ENCODE results near the gene GABRR3.

DNA sequence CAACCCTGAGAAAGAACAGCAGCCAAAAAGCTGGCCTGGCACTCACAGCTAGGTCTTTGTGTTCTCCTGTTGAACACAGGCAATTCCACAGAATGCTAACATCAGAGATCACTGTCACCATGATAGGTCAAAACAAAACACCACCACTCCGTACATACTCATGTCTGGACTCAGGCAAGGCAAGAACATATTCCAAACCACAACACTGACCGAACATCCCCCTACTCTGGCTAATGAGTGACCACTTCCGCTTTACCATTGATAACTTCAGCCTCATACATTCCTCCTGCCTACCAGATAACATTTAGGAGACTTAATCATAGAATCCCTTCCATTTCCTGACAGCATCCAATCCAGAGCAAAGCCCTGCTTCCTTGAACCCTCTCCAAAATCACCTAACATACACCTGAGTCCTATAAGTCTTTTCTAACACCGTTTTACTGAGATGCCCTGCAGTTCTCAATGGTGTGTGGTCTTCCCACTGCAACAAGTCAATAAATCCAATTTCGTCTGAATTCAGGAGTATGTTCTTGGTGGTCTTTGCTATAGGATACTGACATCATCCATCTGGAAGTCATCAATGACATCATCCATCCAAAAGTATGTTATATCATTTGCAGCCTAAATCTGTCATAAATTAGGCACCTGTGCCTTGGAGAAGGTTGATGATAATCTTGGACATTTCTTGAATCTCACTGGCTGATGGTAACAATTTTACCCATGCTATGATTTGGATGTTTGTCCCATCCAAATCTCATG is 86.6 kb downstream of the GABRR3 start:
- TF ChIP-seq, protein P1, sequence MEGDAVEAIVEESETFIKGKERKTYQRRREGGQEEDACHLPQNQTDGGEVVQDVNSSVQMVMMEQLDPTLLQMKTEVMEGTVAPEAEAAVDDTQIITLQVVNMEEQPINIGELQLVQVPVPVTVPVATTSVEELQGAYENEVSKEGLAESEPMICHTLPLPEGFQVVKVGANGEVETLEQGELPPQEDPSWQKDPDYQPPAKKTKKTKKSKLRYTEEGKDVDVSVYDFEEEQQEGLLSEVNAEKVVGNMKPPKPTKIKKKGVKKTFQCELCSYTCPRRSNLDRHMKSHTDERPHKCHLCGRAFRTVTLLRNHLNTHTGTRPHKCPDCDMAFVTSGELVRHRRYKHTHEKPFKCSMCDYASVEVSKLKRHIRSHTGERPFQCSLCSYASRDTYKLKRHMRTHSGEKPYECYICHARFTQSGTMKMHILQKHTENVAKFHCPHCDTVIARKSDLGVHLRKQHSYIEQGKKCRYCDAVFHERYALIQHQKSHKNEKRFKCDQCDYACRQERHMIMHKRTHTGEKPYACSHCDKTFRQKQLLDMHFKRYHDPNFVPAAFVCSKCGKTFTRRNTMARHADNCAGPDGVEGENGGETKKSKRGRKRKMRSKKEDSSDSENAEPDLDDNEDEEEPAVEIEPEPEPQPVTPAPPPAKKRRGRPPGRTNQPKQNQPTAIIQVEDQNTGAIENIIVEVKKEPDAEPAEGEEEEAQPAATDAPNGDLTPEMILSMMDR (conservative IDR thresholded peaks at IDR 0.05; ENCODE audit: low read depth, low read length): no peak
- no peak for TF ChIP-seq EZH2 (IDR thresholded peaks at IDR 0.05; ENCODE audit: borderline replicate concordance, low read depth, low read length, poor library complexity, severe bottlenecking)
